Trophoblast cell (in vitro differentiated cells and primary cell): ENCODE measurements around the gene PFKFB2.
A peak's percentile ranks its signal among the peaks of the same experiment; 100 is the strongest.

Experiments
- DNase-seq, 2 donors: peaks; one replicate each; pipeline ENCODE4 v3.0.0-alpha.2; 2016
- H2AFZ ChIP-seq: 2 replicates; pipeline ENCODE4 v1.6.1; 2013; ENCODE audit warnings: low read length, moderate library complexity, mild to moderate bottlenecking; ENCODE audit not compliant: insufficient read depth, poor library complexity
- H2AK5ac ChIP-seq: 2 replicates; pipeline ENCODE4 v1.6.1; 2013; ENCODE audit warnings: mild to moderate bottlenecking, low read length
- H2BK120ac ChIP-seq: 2 replicates; pipeline ENCODE4 v1.6.1; 2013; ENCODE audit warnings: low read length, mild to moderate bottlenecking, moderate library complexity; ENCODE audit not compliant: insufficient read depth, poor library complexity
- H2BK12ac ChIP-seq: 2 replicates; pipeline ENCODE4 v1.6.1; 2013; ENCODE audit warnings: mild to moderate bottlenecking, low read length, moderate library complexity
- H2BK5ac ChIP-seq: 2 replicates; pipeline ENCODE4 v1.6.1; 2013; ENCODE audit warnings: low read length, low read depth, moderate library complexity, mild to moderate bottlenecking; ENCODE audit not compliant: poor library complexity
- H3K14ac ChIP-seq: 2 replicates; pipeline ENCODE4 v1.6.1; 2013; ENCODE audit warnings: mild to moderate bottlenecking, low read length
- H3K18ac ChIP-seq: 2 replicates; pipeline ENCODE4 v1.6.1; 2013; ENCODE audit warnings: mild to moderate bottlenecking, low read length
- H3K23ac ChIP-seq: 2 replicates; pipeline ENCODE4 v1.6.1; 2013; ENCODE audit warnings: low read length
- H3K27ac ChIP-seq: 2 replicates; pipeline ENCODE4 v1.5.1; 2013; ENCODE audit warnings: low read depth, mild to moderate bottlenecking, inconsistent platforms, low read length, moderate library complexity
- H3K27me3 ChIP-seq: 2 replicates; pipeline ENCODE4 v1.6.1; 2013; ENCODE audit warnings: inconsistent platforms, mild to moderate bottlenecking, low read length, moderate library complexity; ENCODE audit not compliant: insufficient read depth
- H3K36me3 ChIP-seq, 2 experiments: 1 replicate in 1 of 2; 2 replicates in 1 of 2; pipeline ENCODE4 v1.6.1; 2013; ENCODE audit warnings: low read length in 2 of 2, mild to moderate bottlenecking in 2 of 2, moderate library complexity in 1 of 2; ENCODE audit not compliant: insufficient read depth in 2 of 2, control insufficient read depth in 1 of 2
- H3K4ac ChIP-seq: 2 replicates; pipeline ENCODE4 v1.6.1; 2013; ENCODE audit warnings: low read depth, mild to moderate bottlenecking, low read length, moderate library complexity
- H3K4me1 ChIP-seq, 2 experiments: 1 replicate in 1 of 2; 2 replicates in 1 of 2; pipeline ENCODE4 v1.6.1; 2013; ENCODE audit warnings: low read length in 2 of 2, mild to moderate bottlenecking in 2 of 2, moderate library complexity in 1 of 2; ENCODE audit not compliant: insufficient read depth in 2 of 2, control insufficient read depth in 1 of 2
- H3K4me2 ChIP-seq: 2 replicates; pipeline ENCODE4 v1.6.1; 2013; ENCODE audit warnings: inconsistent platforms, mild to moderate bottlenecking, low read length, moderate library complexity
- H3K4me3 ChIP-seq: 2 replicates; pipeline ENCODE4 v1.5.1; 2013; ENCODE audit warnings: mild to moderate bottlenecking, low read depth, low read length, inconsistent platforms
- H3K79me1 ChIP-seq: one replicate; pipeline ENCODE4 v1.6.1; 2013; ENCODE audit warnings: low read length
- H3K79me2 ChIP-seq: 2 replicates; pipeline ENCODE4 v1.6.1; 2013; ENCODE audit warnings: low read length, mild to moderate bottlenecking; ENCODE audit not compliant: control insufficient read depth, insufficient read depth, poor library complexity
- H3K9ac ChIP-seq: 2 replicates; pipeline ENCODE4 v1.6.1; 2013; ENCODE audit warnings: mild to moderate bottlenecking, low read length
- H3K9me3 ChIP-seq: 2 replicates; pipeline ENCODE4 v1.6.1; 2013; ENCODE audit warnings: low read depth, mild to moderate bottlenecking, control low read depth, inconsistent platforms, low read length; ENCODE audit not compliant: insufficient read depth
- H4K12ac ChIP-seq: 2 replicates; pipeline ENCODE4 v1.6.1; 2013; ENCODE audit warnings: low read depth, mild to moderate bottlenecking, low read length, moderate library complexity
- H4K8ac ChIP-seq: 2 replicates; pipeline ENCODE4 v1.6.1; 2013; ENCODE audit warnings: low read depth, mild to moderate bottlenecking, low read length, moderate library complexity
- H4K91ac ChIP-seq: one replicate; pipeline ENCODE4 v1.6.1; 2013; ENCODE audit warnings: low read depth, mild to moderate bottlenecking, low read length, moderate library complexity
- WGBS: extraction: QIAGEN DNeasy Blood & Tissue Kit; methylation state at CpG from one replicate; pipeline ENCODE4 v1.1.7; 2013; ENCODE audit warnings: missing lambda C conversion rate; ENCODE audit not compliant: insufficient read length, insufficient coverage; ENCODE audit errors: extremely low coverage; 5-methylcytosine and 5-hydroxymethylcytosine counted together

The PFKFB2 gene

DNA sequence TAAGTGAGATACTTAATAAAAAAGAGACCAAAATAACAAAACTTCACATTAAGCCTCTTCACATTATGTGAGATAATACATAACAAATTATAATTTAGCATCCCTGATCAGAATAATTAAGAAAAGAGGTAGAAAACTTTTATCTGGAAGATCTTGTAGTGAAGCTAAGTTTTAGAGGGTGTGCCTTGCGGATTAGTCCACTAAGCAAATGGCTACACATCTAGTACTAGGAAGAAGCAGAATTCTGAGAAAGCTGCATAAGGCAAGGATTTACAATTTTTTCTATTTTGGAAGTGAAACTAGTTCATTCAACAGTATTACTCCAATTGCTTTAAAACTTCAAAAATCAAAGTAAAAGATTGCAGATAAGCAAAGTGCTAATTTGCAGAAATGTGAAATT lies 5.6 kb upstream of the PFKFB2 start:
- no peak overlapping the region for H3K9ac ChIP-seq
- no peak for DNase-seq
- no peak overlapping the region for H3K23ac ChIP-seq
- H3K27me3 ChIP-seq: no peaks in the 10 kb centered on the region
- H4K91ac ChIP-seq: no peak overlapping the region
- peaks cover 5% of the 10 kb centered on the region for H3K79me2 ChIP-seq
- H2BK5ac ChIP-seq: no peak overlapping the region
- H4K8ac ChIP-seq: no peak overlapping the region
- H2BK12ac ChIP-seq: no peak overlapping the region
- H2AFZ ChIP-seq: no peak overlapping the region
- peaks cover 11% of the 10 kb centered on the region for H3K79me1 ChIP-seq
- no peak overlapping the region for H2BK120ac ChIP-seq
- H3K9me3 ChIP-seq: peaks cover 2% of the 10 kb centered on the region
- no peak overlapping the region for H4K12ac ChIP-seq
- H3K4me1 ChIP-seq: peaks cover 0 to 9% of the 10 kb centered on the region in 2 experiments
- H3K36me3 ChIP-seq: peaks cover 2 to 13% of the 10 kb centered on the region in 2 experiments
- H3K4ac ChIP-seq: no peak overlapping the region
- H3K4me2 ChIP-seq: no peak overlapping the region
- H3K27ac ChIP-seq: no peak overlapping the region
- H3K18ac ChIP-seq: no peak overlapping the region
- no peak overlapping the region for H3K4me3 ChIP-seq
- no peak overlapping the region for H3K14ac ChIP-seq
- no CpG with 5 or more reads among the region's 1 CpG for WGBS
- H2AK5ac ChIP-seq: no peak overlapping the region

DNA sequence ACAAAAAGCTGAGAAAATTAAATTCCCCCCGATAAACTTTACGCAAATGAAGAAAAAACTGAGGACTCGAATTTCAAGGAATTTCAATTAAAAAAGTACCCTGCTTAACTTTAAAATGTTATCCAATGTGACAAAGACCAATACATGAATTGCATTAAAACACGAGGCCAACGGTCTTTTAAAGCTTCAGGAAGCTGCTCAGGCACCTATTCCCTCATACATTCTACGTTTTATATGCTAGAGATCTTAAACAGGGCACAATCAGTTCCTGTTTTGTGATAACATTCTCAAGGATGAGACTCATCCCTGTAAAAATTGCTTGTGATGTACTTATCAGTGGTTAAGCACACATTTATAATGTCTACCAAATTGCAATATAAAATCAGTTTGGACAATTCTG lies 5.0 kb upstream of the PFKFB2 start:
- Histone ChIP-seq H2BK5ac (no peak overlapping the region), H3K9ac (no peak overlapping the region), H3K4me1 (peaks cover 0 to 9% of the 10 kb centered on the region in 2 experiments), H2AFZ (no peak overlapping the region), H3K27me3 (no peaks in the 10 kb centered on the region), H4K8ac (no peak overlapping the region), H3K9me3 (peaks cover 2% of the 10 kb centered on the region), H4K91ac (no peak overlapping the region), H3K4me3 (no peak overlapping the region), H4K12ac (no peak overlapping the region), H3K36me3 (peaks cover 2 to 13% of the 10 kb centered on the region in 2 experiments), H3K14ac (no peak overlapping the region), H3K23ac (no peak overlapping the region), H3K27ac (no peak overlapping the region), H2AK5ac (no peak overlapping the region), H3K79me2 (peaks cover 5% of the 10 kb centered on the region), H2BK12ac (no peak overlapping the region), H3K4ac (no peak overlapping the region), H3K79me1 (peaks cover 13% of the 10 kb centered on the region), H3K4me2 (no peak overlapping the region), H2BK120ac (no peak overlapping the region), H3K18ac (no peak overlapping the region)
- WGBS: no CpG with 5 or more reads among the region's 6 CpGs
- peak in 1 of 2 donors; percentile 13 for DNase-seq

DNA sequence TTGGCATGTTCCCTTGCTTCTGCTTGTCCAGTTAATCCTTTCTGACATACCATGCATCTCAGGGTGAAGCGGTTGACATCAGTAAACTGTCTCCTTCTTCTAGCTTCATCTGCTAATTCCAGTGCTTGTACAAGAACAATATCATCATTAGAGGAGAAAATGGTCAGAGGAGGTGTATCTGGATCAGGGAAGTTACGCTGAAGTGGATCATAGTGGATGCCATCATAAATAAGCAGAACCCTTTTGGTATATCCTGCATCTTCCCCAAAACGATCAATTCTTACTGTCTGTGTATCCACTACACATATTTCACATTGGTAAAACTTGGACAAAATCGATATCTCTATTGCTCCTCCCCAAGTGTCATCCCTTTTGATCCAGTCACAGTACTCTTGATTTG lies 4.0 kb upstream of the PFKFB2 start:
- no CpG with 5 or more reads among the region's 4 CpGs for WGBS

DNA sequence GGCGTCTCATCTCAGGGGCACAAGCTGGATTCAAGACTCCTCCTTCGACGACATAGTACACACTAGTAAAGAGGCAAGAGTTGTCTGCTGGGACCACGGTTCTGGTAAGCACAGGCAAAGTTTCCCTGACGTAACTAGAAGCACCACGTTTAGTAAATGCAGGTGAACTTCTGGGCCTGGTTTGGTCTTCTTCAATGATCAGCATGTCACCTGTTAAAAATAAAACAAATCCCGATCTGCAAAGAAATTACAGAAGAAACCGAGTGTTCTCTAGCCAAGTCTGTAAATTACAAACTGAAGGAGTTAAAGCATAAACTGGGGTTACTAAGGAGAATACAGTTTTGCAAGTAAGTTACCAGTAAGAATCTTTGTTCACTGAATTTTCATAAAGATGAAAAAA lies 3.6 kb upstream of the PFKFB2 start:
- Histone ChIP-seq H3K14ac (no peak overlapping the region), H3K9me3 (peaks cover 2% of the 10 kb centered on the region), H3K79me2 (peaks cover 9% of the 10 kb centered on the region), H3K4ac (no peak overlapping the region), H3K27me3 (no peaks in the 10 kb centered on the region), H3K4me1 (peaks cover 3 to 12% of the 10 kb centered on the region in 2 experiments), H2AFZ (no peak overlapping the region), H3K9ac (no peak overlapping the region), H2BK12ac (no peak overlapping the region), H2AK5ac (no peak overlapping the region), H2BK120ac (no peak overlapping the region), H3K18ac (no peak overlapping the region), H3K4me3 (no peak overlapping the region), H3K27ac (no peak overlapping the region), H3K4me2 (no peak overlapping the region), H4K91ac (no peak overlapping the region), H4K12ac (no peak overlapping the region), H4K8ac (no peak overlapping the region), H3K79me1 (peaks cover 18% of the 10 kb centered on the region), H3K23ac (no peak overlapping the region), H3K36me3 (peaks cover 2 to 13% of the 10 kb centered on the region in 2 experiments), H2BK5ac (no peak overlapping the region)
- DNase-seq: no peak
- no CpG with 5 or more reads among the region's 8 CpGs for WGBS

More for the DNA sequence above, 4.0 kb upstream of the PFKFB2 start:
- no peak overlapping the region for H3K14ac ChIP-seq
- H3K36me3 ChIP-seq: peaks cover 2 to 13% of the 10 kb centered on the region in 2 experiments
- peak overlapping the region; percentile 49 for H3K4ac ChIP-seq
- H3K18ac ChIP-seq: no peak overlapping the region
- no peak for DNase-seq
- no peak overlapping the region for H3K23ac ChIP-seq
- H3K79me2 ChIP-seq: peaks cover 9% of the 10 kb centered on the region
- H3K4me1 ChIP-seq: peaks cover 3 to 12% of the 10 kb centered on the region in 2 experiments
- H4K12ac ChIP-seq: no peak overlapping the region
- no peak overlapping the region for H2BK5ac ChIP-seq
- H3K4me3 ChIP-seq: no peak overlapping the region
- H2AFZ ChIP-seq: no peak overlapping the region
- H3K9me3 ChIP-seq: peaks cover 2% of the 10 kb centered on the region
- H3K4me2 ChIP-seq: no peak overlapping the region
- no peak overlapping the region for H2BK12ac ChIP-seq
- H3K27me3 ChIP-seq: no peaks in the 10 kb centered on the region
- no peak overlapping the region for H4K91ac ChIP-seq
- peaks cover 18% of the 10 kb centered on the region for H3K79me1 ChIP-seq
- no peak overlapping the region for H2AK5ac ChIP-seq
- H4K8ac ChIP-seq: no peak overlapping the region
- no peak overlapping the region for H2BK120ac ChIP-seq
- no peak overlapping the region for H3K9ac ChIP-seq
- H3K27ac ChIP-seq: no peak overlapping the region
